ENCODE results near the gene RXFP4. TPM values are rescaled to one million over a fixed set of nuclear protein-coding genes. Genes with fewer than 3 reads are reported as not detected.

RXFP4 gene, protein sequence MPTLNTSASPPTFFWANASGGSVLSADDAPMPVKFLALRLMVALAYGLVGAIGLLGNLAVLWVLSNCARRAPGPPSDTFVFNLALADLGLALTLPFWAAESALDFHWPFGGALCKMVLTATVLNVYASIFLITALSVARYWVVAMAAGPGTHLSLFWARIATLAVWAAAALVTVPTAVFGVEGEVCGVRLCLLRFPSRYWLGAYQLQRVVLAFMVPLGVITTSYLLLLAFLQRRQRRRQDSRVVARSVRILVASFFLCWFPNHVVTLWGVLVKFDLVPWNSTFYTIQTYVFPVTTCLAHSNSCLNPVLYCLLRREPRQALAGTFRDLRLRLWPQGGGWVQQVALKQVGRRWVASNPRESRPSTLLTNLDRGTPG
- 0.23 TPM in 1 of 2 replicates, not detected in the other for total RNA-seq

DNA sequence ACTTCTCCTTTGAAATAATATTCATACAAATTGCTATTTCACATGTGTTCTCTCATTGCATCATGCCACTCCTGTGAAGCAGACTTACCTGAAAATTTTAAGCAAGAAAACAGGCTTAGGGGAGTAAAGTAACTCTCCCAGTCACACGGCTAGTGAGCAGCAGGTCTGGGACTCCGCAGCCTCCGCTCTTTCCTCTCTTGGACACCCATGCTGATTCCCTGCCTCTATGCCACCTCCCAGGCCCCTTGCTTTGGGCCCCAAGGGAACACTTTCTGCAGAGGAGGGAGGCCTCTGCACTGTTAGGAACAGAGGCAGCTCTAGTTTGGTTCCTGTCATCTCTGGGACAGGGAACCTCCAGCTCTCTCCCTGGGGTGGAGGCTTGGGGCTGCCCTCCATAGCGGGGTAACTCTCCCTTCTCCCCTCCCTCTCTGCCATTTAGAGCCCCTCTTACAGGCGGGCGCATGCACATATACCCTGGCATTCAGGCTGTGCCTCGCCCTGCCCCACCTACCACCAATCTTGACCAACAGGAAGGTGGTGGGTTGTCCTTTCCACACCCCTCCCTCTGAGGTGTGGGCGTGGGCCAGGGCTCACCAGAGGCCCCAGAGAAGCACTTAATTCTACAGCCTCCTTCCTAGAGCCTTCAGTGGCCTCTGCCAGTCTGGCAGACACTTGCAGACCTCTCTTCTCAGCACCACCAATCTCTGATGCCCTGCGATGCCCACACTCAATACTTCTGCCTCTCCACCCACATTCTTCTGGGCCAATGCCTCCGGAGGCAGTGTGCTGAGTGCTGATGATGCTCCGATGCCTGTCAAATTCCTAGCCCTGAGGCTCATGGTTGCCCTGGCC is at the start of gene RXFP4:
TSS of gene RXFP4 (plus strand) at position 646 of the 852 bp plus-strand sequence. CDS start at position 718, 72 bp downstream.

DNA sequence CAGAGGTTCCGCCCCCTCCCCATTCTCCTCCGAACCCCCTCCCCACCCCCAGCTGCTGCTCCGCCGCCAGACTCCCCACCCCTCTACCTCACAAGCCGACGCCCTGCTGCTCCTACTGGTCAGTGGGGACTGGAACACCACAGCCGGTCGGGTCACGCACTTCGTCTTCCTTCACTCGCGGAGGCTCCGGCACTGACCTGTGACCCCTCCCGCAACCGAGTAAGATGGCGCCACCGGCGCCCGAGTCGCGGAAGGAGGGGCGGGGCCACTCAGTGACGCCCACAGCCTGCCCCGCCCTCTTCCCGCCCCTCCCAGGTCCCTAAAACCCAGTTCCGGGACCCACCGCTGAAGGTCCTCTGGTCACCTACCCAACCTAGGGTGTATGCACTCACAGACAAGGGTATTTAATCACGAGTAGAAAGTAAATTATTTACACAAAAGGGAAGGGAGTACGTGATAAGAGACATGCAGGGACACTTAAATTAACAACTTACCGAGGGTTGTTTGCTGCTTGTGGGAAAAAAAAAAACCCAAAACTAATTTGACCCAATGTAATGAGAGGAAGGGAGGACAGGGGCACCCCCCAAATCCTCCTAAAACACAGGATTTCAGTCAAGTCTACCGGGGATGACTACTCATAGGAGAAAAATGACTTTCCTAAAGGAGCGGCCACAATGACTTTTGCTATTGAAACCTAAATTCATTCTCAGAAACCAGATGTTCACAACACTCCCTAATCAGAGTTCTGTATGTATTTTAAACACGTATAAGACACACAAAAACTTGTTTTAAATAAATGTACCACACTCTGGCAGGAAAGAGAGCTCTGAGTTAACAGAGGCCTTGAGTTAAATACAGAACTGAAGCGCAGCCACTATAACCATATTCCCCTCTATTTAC is 30.0 kb upstream of the RXFP4 start, which contains the start of gene RIT1:
TSS of gene RIT1 (minus strand) at position 194 of the 900 bp plus-strand sequence. CDS start 588 bp downstream, outside the sequence.

GRCh38 chr1:155934097-155934935 is 7.1 kb upstream of the RXFP4 start, which contains the start of gene KHDC4:
Gene KHDC4, minus strand, starts transcription at chr1:155934413. Its CDS starts 40 bp downstream, at chr1:155934373.

GRCh38 chr1:155978325-155978972 is 37.0 kb downstream of the RXFP4 start, which contains the start of gene ARHGEF2:
Gene ARHGEF2, minus strand, starts transcription at chr1:155978547. Its CDS starts 120 bp downstream, at chr1:155978427.

Other genes with a start within 250 kb of the RXFP4 start
- gene GON4L, start 84.4 kb upstream of the RXFP4 start, total RNA-seq = 14.8 and 19.3 TPM in 2 replicates
- 0.62 and 0.80 TPM in 2 replicates for gene SYT11, start 82.1 kb upstream of the RXFP4 start, total RNA-seq
- gene RIT1, start 30.3 kb upstream of the RXFP4 start, total RNA-seq = 17.6 and 19.8 TPM in 2 replicates
- 11.9 and 19.1 TPM in 2 replicates for gene KHDC4, start 7.2 kb upstream of the RXFP4 start, total RNA-seq
- gene ARHGEF2, start 36.9 kb downstream of the RXFP4 start, total RNA-seq = 66.1 and 121 TPM in 2 replicates
- 484 and 494 TPM in 2 replicates for gene SSR2, start 79.3 kb downstream of the RXFP4 start, total RNA-seq
- 21.0 and 24.3 TPM in 2 replicates for gene UBQLN4, start 112.2 kb downstream of the RXFP4 start, total RNA-seq
- gene LAMTOR2, start 113.1 kb downstream of the RXFP4 start, total RNA-seq = 118 and 130 TPM in 2 replicates
- 66.7 and 81.8 TPM in 2 replicates for gene RAB25, start 119.5 kb downstream of the RXFP4 start, total RNA-seq
- 1.8 and 2.0 TPM in 2 replicates for gene MEX3A, start 140.8 kb downstream of the RXFP4 start, total RNA-seq
- gene LMNA, start 173.1 kb downstream of the RXFP4 start, total RNA-seq = 735 and 836 TPM in 2 replicates
- 6.6 and 12.3 TPM in 2 replicates for gene SEMA4A, start 211.9 kb downstream of the RXFP4 start, total RNA-seq

All from hair follicular keratinocyte (primary cell).